ENCODE data around the gene SPEN. TPM values are rescaled to one million over a fixed set of nuclear protein-coding genes. Genes with fewer than 3 reads are reported as not detected.

The SPEN gene
- total RNA-seq, result 10 to 100 TPM; 72.1 to 92.1 (median 82.9) TPM
- polyA plus RNA-seq, result 10 to 100 TPM; 10.1 to 46.7 TPM
- 139 reads per million, percentile 89 among the genes with 10 or more reads in this experiment for total RNA-seq

GRCh38 chr1:15847100-15847892 lies at the start of gene SPEN:
Gene SPEN (plus strand): TSS chr1:15847707. CDS start chr1:15848068, 361 bp downstream.
- H3K36me3 ChIP-seq (ENCODE audit: control insufficient read depth in 2 of 3, insufficient read depth in 3 of 3, low read length in 3 of 3), result no peaks in the 10 kb centered on the region
- peaks cover 21 to 64% (median 44%) of the 10 kb centered on the region in 7 donors for H3K4me1 Mint-ChIP-seq
- H3K36me3 Mint-ChIP-seq, result no peaks in the 10 kb centered on the region
- peak within 1 kb of the TSS; percentile 93 to 99 (median 98) for H3K4me3 Mint-ChIP-seq
- intact Hi-C loops (cut with micrococcal nuclease), result loop anchor here (1.0 to 5.0 kb wide), 6 partner anchors 12 to 505 kb away; partner anchors contain the start of genes CASP9 (in 1 of the 2), FBXO42 (in 1 of the 2) and ZBTB17 (in 1 of the 2)
- H3K9me3 ChIP-seq (ENCODE audit: control insufficient read depth in 2 of 3, low read length in 3 of 3), result no peaks in the 10 kb centered on the region
- peaks cover 20 to 26% of the 10 kb centered on the region in 2 donors for H3K4me1 ChIP-seq (ENCODE audit: control insufficient read depth in 2 of 2, insufficient read depth in 2 of 2, low read length in 2 of 2)
- H3K27me3 Mint-ChIP-seq, result no peaks in the 10 kb centered on the region
- peak; percentile 97 to 99 (median 99) for DNase-seq
- ChIA-PET POLR2A (interaction anchor here (0.5 to 11.0 kb wide), 13 partner anchors 10 to 1058 kb away, joined by 3 to 227 read pairs (median 5); partner anchors contain the start of gene ZBTB17), CTCF (interaction anchor here (1.0 to 1.4 kb wide), 3 partner anchors 9 to 32 kb away, joined by 5 to 9 read pairs (median 5); no protein-coding TSS in a partner anchor)
- H3K9me3 Mint-ChIP-seq, result no peaks in the 10 kb centered on the region
- peak; percentile 91 for ATAC-seq
- no peaks in the 10 kb centered on the region for H3K27me3 ChIP-seq (ENCODE audit: control insufficient read depth in 2 of 2, insufficient read depth in 2 of 2, low read length in 2 of 2)
- H3K4me3 ChIP-seq (ENCODE audit: low read length), result peak within 1 kb of the TSS; percentile 74
- H3K27ac ChIP-seq (ENCODE audit: low read depth, low read length), result peak within 1 kb of the TSS; percentile 90
- H3K27ac Mint-ChIP-seq, result peak within 1 kb of the TSS; percentile 93 to 98 (median 97)

GRCh38 chr1:15799004-15799867 lies 48.3 kb upstream of the SPEN start:
- Histone ChIP-seq H3K4me1 (ENCODE audit: control insufficient read depth in 2 of 2, insufficient read depth in 2 of 2, low read length in 2 of 2) (no peaks in the 10 kb centered on the region), H3K27ac (ENCODE audit: low read depth, low read length) (no peak overlapping the region), H3K9me3 (ENCODE audit: control insufficient read depth in 2 of 3, low read length in 3 of 3) (no peaks in the 10 kb centered on the region), H3K27me3 (ENCODE audit: control insufficient read depth in 2 of 2, insufficient read depth in 2 of 2, low read length in 2 of 2) (no peaks in the 10 kb centered on the region), H3K36me3 (ENCODE audit: control insufficient read depth in 2 of 3, insufficient read depth in 3 of 3, low read length in 3 of 3) (no peaks in the 10 kb centered on the region), H3K4me3 (ENCODE audit: low read length) (no peak overlapping the region)
- Mint-ChIP-seq H3K27ac (peak overlapping the region in 1 of 9 donors; percentile 36), H3K27me3 (peaks cover 0 to 15% (median 6%) of the 10 kb centered on the region in 5 donors), H3K4me1 (no peaks in the 10 kb centered on the region), H3K4me3 (no peak overlapping the region), H3K9me3 (no peaks in the 10 kb centered on the region), H3K36me3 (no peaks in the 10 kb centered on the region)
- CTCF ChIA-PET, result no interaction called here
- intact Hi-C loops (cut with micrococcal nuclease), result no loop called here
- POLR2A ChIA-PET, result no interaction called here
- ATAC-seq, result no peak
- DNase-seq, result no peak

- no peaks in the 10 kb centered on the region for H3K9me3 ChIP-seq (ENCODE audit: control insufficient read depth in 2 of 3, low read length in 3 of 3)
- Mint-ChIP-seq H3K4me3 (no peak overlapping the region), H3K4me1 (no peaks in the 10 kb centered on the region), H3K36me3 (no peaks in the 10 kb centered on the region), H3K27ac (no peak overlapping the region), H3K27me3 (peaks cover 0 to 15% (median 6%) of the 10 kb centered on the region in 5 donors), H3K9me3 (no peaks in the 10 kb centered on the region)
- intact Hi-C loops (cut with micrococcal nuclease), result no loop called here
- no peak overlapping the region for H3K4me3 ChIP-seq (ENCODE audit: low read length)
- H3K27me3 ChIP-seq (ENCODE audit: control insufficient read depth in 2 of 2, insufficient read depth in 2 of 2, low read length in 2 of 2), result no peaks in the 10 kb centered on the region
- ChIA-PET CTCF (interaction anchor here (0.7 kb wide), 1 partner anchor 165 kb away, joined by 4 read pairs; no protein-coding TSS in a partner anchor), POLR2A (interaction anchor here (0.6 kb wide), 1 partner anchor 20 kb away, joined by 3 read pairs; no protein-coding TSS in a partner anchor)
- no peaks in the 10 kb centered on the region for H3K4me1 ChIP-seq (ENCODE audit: control insufficient read depth in 2 of 2, insufficient read depth in 2 of 2, low read length in 2 of 2)
- ATAC-seq (no peak), DNase-seq (no peak)
- no peaks in the 10 kb centered on the region for H3K36me3 ChIP-seq (ENCODE audit: control insufficient read depth in 2 of 3, insufficient read depth in 3 of 3, low read length in 3 of 3)
- no peak overlapping the region for H3K27ac ChIP-seq (ENCODE audit: low read depth, low read length)
These were observed 47.3 kb upstream of the SPEN start for GRCh38 chr1:15799928-15800835.

GRCh38 chr1:15802234-15802965 lies 45.1 kb upstream of the SPEN start:
- Histone ChIP-seq H3K9me3 (ENCODE audit: control insufficient read depth in 2 of 3, low read length in 3 of 3) (no peaks in the 10 kb centered on the region), H3K27ac (ENCODE audit: low read depth, low read length) (no peak overlapping the region), H3K4me3 (ENCODE audit: low read length) (no peak overlapping the region), H3K27me3 (ENCODE audit: control insufficient read depth in 2 of 2, insufficient read depth in 2 of 2, low read length in 2 of 2) (no peaks in the 10 kb centered on the region), H3K4me1 (ENCODE audit: control insufficient read depth in 2 of 2, insufficient read depth in 2 of 2, low read length in 2 of 2) (no peaks in the 10 kb centered on the region), H3K36me3 (ENCODE audit: control insufficient read depth in 2 of 3, insufficient read depth in 3 of 3, low read length in 3 of 3) (no peaks in the 10 kb centered on the region)
- Mint-ChIP-seq H3K4me1 (no peaks in the 10 kb centered on the region), H3K36me3 (no peaks in the 10 kb centered on the region), H3K27me3 (peaks cover 0 to 15% (median 6%) of the 10 kb centered on the region in 5 donors), H3K4me3 (no peak overlapping the region), H3K9me3 (no peaks in the 10 kb centered on the region), H3K27ac (peak overlapping the region in 1 of 9 donors; percentile 62)
- ATAC-seq, result no peak
- POLR2A ChIA-PET, result interaction anchor here (0.6 kb wide), 1 partner anchor 93 kb away, joined by 3 read pairs; no protein-coding TSS in a partner anchor
- CTCF ChIA-PET, result no interaction called here
- intact Hi-C loops (cut with micrococcal nuclease), result no loop called here
- DNase-seq, result no peak

- no peaks in the 10 kb centered on the region for H3K36me3 Mint-ChIP-seq
- Histone ChIP-seq H3K27me3 (ENCODE audit: control insufficient read depth in 2 of 2, insufficient read depth in 2 of 2, low read length in 2 of 2) (no peaks in the 10 kb centered on the region), H3K27ac (ENCODE audit: low read depth, low read length) (no peak overlapping the region), H3K4me1 (ENCODE audit: control insufficient read depth in 2 of 2, insufficient read depth in 2 of 2, low read length in 2 of 2) (no peaks in the 10 kb centered on the region), H3K4me3 (ENCODE audit: low read length) (no peak overlapping the region), H3K9me3 (ENCODE audit: control insufficient read depth in 2 of 3, low read length in 3 of 3) (no peaks in the 10 kb centered on the region), H3K36me3 (ENCODE audit: control insufficient read depth in 2 of 3, insufficient read depth in 3 of 3, low read length in 3 of 3) (no peaks in the 10 kb centered on the region)
- peaks cover 0 to under 1% (median 0%) of the 10 kb centered on the region in 11 donors for H3K9me3 Mint-ChIP-seq
- no peak overlapping the region for H3K4me3 Mint-ChIP-seq
- DNase-seq (peak in 6 of 9 donors; percentile 2 to 30 (median 16)), ATAC-seq (peak; percentile 37)
- no peak overlapping the region for H3K27ac Mint-ChIP-seq
- intact Hi-C loops (cut with micrococcal nuclease), result loop anchor here in 1 of 2 donors (1.0 kb wide), 1 partner anchor 191 kb away; no protein-coding TSS in a partner anchor
- CTCF ChIA-PET, result interaction anchor here (1.2 kb wide), 2 partner anchors 12 to 252 kb away, joined by 3 to 6 read pairs; no protein-coding TSS in a partner anchor
- no peaks in the 10 kb centered on the region for H3K4me1 Mint-ChIP-seq
- POLR2A ChIA-PET, result no interaction called here
- H3K27me3 Mint-ChIP-seq, result peaks cover 0 to 15% (median 6%) of the 10 kb centered on the region in 5 donors
These were observed 44.1 kb upstream of the SPEN start for GRCh38 chr1:15803380-15803779.

All from naive thymus-derived CD4-positive, alpha-beta T cell (primary cell).